Measurements from ENCODE around the gene GALNT17.

Gene GALNT17

GRCh38 chr7:71479231-71479630 lies 347.3 kb downstream of the GALNT17 start:
- Histone ChIP-seq H4K8ac (ENCODE audit: low read depth, low read length) (no peak overlapping the region), H3K14ac (ENCODE audit: low read length) (no peak overlapping the region), H2AK5ac (ENCODE audit: low read length) (no peak overlapping the region), H3K18ac (ENCODE audit: low read length) (no peak overlapping the region), H3K4me3 (ENCODE audit: low read depth, low read length) (no peak overlapping the region), H3K27me3 (ENCODE audit: insufficient read depth, low read length) (no peaks in the 10 kb centered on the region), H4K91ac (ENCODE audit: low read depth, low read length) (no peak overlapping the region), H3K4ac (ENCODE audit: low read depth, low read length) (no peak overlapping the region), H2BK12ac (ENCODE audit: low read length) (no peak overlapping the region), H3K23ac (ENCODE audit: low read length) (no peak overlapping the region), H2AFZ (ENCODE audit: insufficient read depth, low read length, poor library complexity) (no peak overlapping the region), H2BK5ac (ENCODE audit: low read depth, low read length, poor library complexity) (no peak overlapping the region), H3K4me1 (ENCODE audit: control insufficient read depth in 1 of 2, insufficient read depth in 2 of 2, low read length in 2 of 2) (no peaks in the 10 kb centered on the region), H3K9me3 (ENCODE audit: insufficient read depth, low read depth, low read length) (peaks cover 4% of the 10 kb centered on the region), H4K12ac (ENCODE audit: low read depth, low read length) (no peak overlapping the region), H3K36me3 (ENCODE audit: control insufficient read depth in 1 of 2, insufficient read depth in 2 of 2, low read length in 2 of 2) (no peaks in the 10 kb centered on the region), H3K4me2 (ENCODE audit: low read length) (no peak overlapping the region), H3K79me1 (ENCODE audit: low read length) (no peaks in the 10 kb centered on the region), H3K27ac (ENCODE audit: low read depth, low read length) (no peak overlapping the region), H3K9ac (ENCODE audit: low read length) (no peak overlapping the region), H2BK120ac (ENCODE audit: insufficient read depth, low read length, poor library complexity) (no peak overlapping the region), H3K79me2 (ENCODE audit: control insufficient read depth, insufficient read depth, low read length, poor library complexity) (no peaks in the 10 kb centered on the region)
- WGBS (ENCODE audit: extremely low coverage, insufficient coverage, insufficient read length): no CpG with 5 or more reads among the region's 2 CpGs
- DNase-seq: no peak

- no peak for DNase-seq
- no peak overlapping the region for H2BK12ac ChIP-seq (ENCODE audit: low read length)
- no peak overlapping the region for H3K14ac ChIP-seq (ENCODE audit: low read length)
- no peak overlapping the region for H2AFZ ChIP-seq (ENCODE audit: insufficient read depth, low read length, poor library complexity)
- no peak overlapping the region for H2BK5ac ChIP-seq (ENCODE audit: low read depth, low read length, poor library complexity)
- H3K9me3 ChIP-seq (ENCODE audit: insufficient read depth, low read depth, low read length): no peaks in the 10 kb centered on the region
- H3K4me2 ChIP-seq (ENCODE audit: low read length): no peak overlapping the region
- no peak overlapping the region for H2BK120ac ChIP-seq (ENCODE audit: insufficient read depth, low read length, poor library complexity)
- no peak overlapping the region for H4K12ac ChIP-seq (ENCODE audit: low read depth, low read length)
- H3K4me1 ChIP-seq (ENCODE audit: control insufficient read depth in 1 of 2, insufficient read depth in 2 of 2, low read length in 2 of 2): no peaks in the 10 kb centered on the region
- no peak overlapping the region for H3K18ac ChIP-seq (ENCODE audit: low read length)
- no peaks in the 10 kb centered on the region for H3K27me3 ChIP-seq (ENCODE audit: insufficient read depth, low read length)
- no peak overlapping the region for H3K23ac ChIP-seq (ENCODE audit: low read length)
- no peaks in the 10 kb centered on the region for H3K36me3 ChIP-seq (ENCODE audit: control insufficient read depth in 1 of 2, insufficient read depth in 2 of 2, low read length in 2 of 2)
- no CpG with 5 or more reads among the region's 2 CpGs for WGBS (ENCODE audit: extremely low coverage, insufficient coverage, insufficient read length)
- H3K79me1 ChIP-seq (ENCODE audit: low read length): no peaks in the 10 kb centered on the region
- H3K4ac ChIP-seq (ENCODE audit: low read depth, low read length): no peak overlapping the region
- H3K79me2 ChIP-seq (ENCODE audit: control insufficient read depth, insufficient read depth, low read length, poor library complexity): no peaks in the 10 kb centered on the region
- no peak overlapping the region for H4K8ac ChIP-seq (ENCODE audit: low read depth, low read length)
- H2AK5ac ChIP-seq (ENCODE audit: low read length): no peak overlapping the region
- no peak overlapping the region for H3K9ac ChIP-seq (ENCODE audit: low read length)
- no peak overlapping the region for H4K91ac ChIP-seq (ENCODE audit: low read depth, low read length)
- no peak overlapping the region for H3K4me3 ChIP-seq (ENCODE audit: low read depth, low read length)
- no peak overlapping the region for H3K27ac ChIP-seq (ENCODE audit: low read depth, low read length)
These were observed 348.8 kb downstream of the GALNT17 start for GRCh38 chr7:71480791-71481190.

GRCh38 chr7:71482284-71482683 lies 350.3 kb downstream of the GALNT17 start:
- no peak overlapping the region for H2AFZ ChIP-seq (ENCODE audit: insufficient read depth, low read length, poor library complexity)
- no peaks in the 10 kb centered on the region for H3K27me3 ChIP-seq (ENCODE audit: insufficient read depth, low read length)
- H4K91ac ChIP-seq (ENCODE audit: low read depth, low read length): no peak overlapping the region
- no peaks in the 10 kb centered on the region for H3K79me1 ChIP-seq (ENCODE audit: low read length)
- no peaks in the 10 kb centered on the region for H3K36me3 ChIP-seq (ENCODE audit: control insufficient read depth in 1 of 2, insufficient read depth in 2 of 2, low read length in 2 of 2)
- H3K4ac ChIP-seq (ENCODE audit: low read depth, low read length): no peak overlapping the region
- no peak overlapping the region for H3K27ac ChIP-seq (ENCODE audit: low read depth, low read length)
- H3K9me3 ChIP-seq (ENCODE audit: insufficient read depth, low read depth, low read length): no peaks in the 10 kb centered on the region
- no peak overlapping the region for H3K9ac ChIP-seq (ENCODE audit: low read length)
- H3K14ac ChIP-seq (ENCODE audit: low read length): no peak overlapping the region
- H3K79me2 ChIP-seq (ENCODE audit: control insufficient read depth, insufficient read depth, low read length, poor library complexity): no peaks in the 10 kb centered on the region
- no peak overlapping the region for H2AK5ac ChIP-seq (ENCODE audit: low read length)
- no peak overlapping the region for H4K8ac ChIP-seq (ENCODE audit: low read depth, low read length)
- H3K23ac ChIP-seq (ENCODE audit: low read length): no peak overlapping the region
- no peak overlapping the region for H3K18ac ChIP-seq (ENCODE audit: low read length)
- WGBS (ENCODE audit: extremely low coverage, insufficient coverage, insufficient read length): no CpG with 5 or more reads among the region's 6 CpGs
- H2BK5ac ChIP-seq (ENCODE audit: low read depth, low read length, poor library complexity): no peak overlapping the region
- H2BK12ac ChIP-seq (ENCODE audit: low read length): no peak overlapping the region
- H2BK120ac ChIP-seq (ENCODE audit: insufficient read depth, low read length, poor library complexity): no peak overlapping the region
- no peak overlapping the region for H3K4me3 ChIP-seq (ENCODE audit: low read depth, low read length)
- H3K4me2 ChIP-seq (ENCODE audit: low read length): no peak overlapping the region
- DNase-seq: no peak
- H4K12ac ChIP-seq (ENCODE audit: low read depth, low read length): no peak overlapping the region
- no peaks in the 10 kb centered on the region for H3K4me1 ChIP-seq (ENCODE audit: control insufficient read depth in 1 of 2, insufficient read depth in 2 of 2, low read length in 2 of 2)

- no peak for DNase-seq
- H4K91ac ChIP-seq (ENCODE audit: low read depth, low read length): no peak overlapping the region
- no peaks in the 10 kb centered on the region for H3K27me3 ChIP-seq (ENCODE audit: insufficient read depth, low read length)
- H4K8ac ChIP-seq (ENCODE audit: low read depth, low read length): no peak overlapping the region
- H2BK120ac ChIP-seq (ENCODE audit: insufficient read depth, low read length, poor library complexity): no peak overlapping the region
- H3K4ac ChIP-seq (ENCODE audit: low read depth, low read length): no peak overlapping the region
- peaks cover 2% of the 10 kb centered on the region for H3K79me1 ChIP-seq (ENCODE audit: low read length)
- H3K4me3 ChIP-seq (ENCODE audit: low read depth, low read length): no peak overlapping the region
- H3K36me3 ChIP-seq (ENCODE audit: control insufficient read depth in 1 of 2, insufficient read depth in 2 of 2, low read length in 2 of 2): no peaks in the 10 kb centered on the region
- no peak overlapping the region for H2BK12ac ChIP-seq (ENCODE audit: low read length)
- no peak overlapping the region for H3K27ac ChIP-seq (ENCODE audit: low read depth, low read length)
- H3K23ac ChIP-seq (ENCODE audit: low read length): no peak overlapping the region
- no peak overlapping the region for H3K14ac ChIP-seq (ENCODE audit: low read length)
- peaks cover 0 to 4% of the 10 kb centered on the region in 2 experiments for H3K4me1 ChIP-seq (ENCODE audit: control insufficient read depth in 1 of 2, insufficient read depth in 2 of 2, low read length in 2 of 2)
- H2AFZ ChIP-seq (ENCODE audit: insufficient read depth, low read length, poor library complexity): no peak overlapping the region
- no peaks in the 10 kb centered on the region for H3K79me2 ChIP-seq (ENCODE audit: control insufficient read depth, insufficient read depth, low read length, poor library complexity)
- H3K9me3 ChIP-seq (ENCODE audit: insufficient read depth, low read depth, low read length): no peaks in the 10 kb centered on the region
- H3K9ac ChIP-seq (ENCODE audit: low read length): no peak overlapping the region
- H4K12ac ChIP-seq (ENCODE audit: low read depth, low read length): no peak overlapping the region
- H2AK5ac ChIP-seq (ENCODE audit: low read length): no peak overlapping the region
- H3K18ac ChIP-seq (ENCODE audit: low read length): no peak overlapping the region
- no peak overlapping the region for H3K4me2 ChIP-seq (ENCODE audit: low read length)
- no CpG with 5 or more reads among the region's 3 CpGs for WGBS (ENCODE audit: extremely low coverage, insufficient coverage, insufficient read length)
- H2BK5ac ChIP-seq (ENCODE audit: low read depth, low read length, poor library complexity): no peak overlapping the region
These were observed 352.4 kb downstream of the GALNT17 start for GRCh38 chr7:71484380-71484779.
